GM23338 (cell line): Measurements from ENCODE around the gene ZBTB8B. TPM values are rescaled to one million over a fixed set of nuclear protein-coding genes. Genes with fewer than 3 reads are reported as not detected.
"Not testable (repeated sequence)": the region's sequence is repeated elsewhere in the genome, so short reads cannot be mapped to it uniquely, and the experiment has no call there.

Source experiments
- ATAC-seq: fragments of 200-7000 bp; cut with Tn5 transposase; 3 replicates; pipeline ENCODE4 v1.9.1; 2020
- DNase-seq: peaks from one replicate; pipeline ENCODE4 v3.0.0-alpha.2; 2015; ENCODE audit warnings: low spot score
- H2AFZ ChIP-seq: fragments of 200-600 bp; sonication (generic); 2 replicates; pipeline ENCODE4 v1.8.0; 2016; ENCODE audit warnings: antibody characterized with exemption, mild to moderate bottlenecking, moderate library complexity
- H3F3A ChIP-seq: fragments of 200-600 bp; sonication (generic); replicated peaks from 2 replicates; pipeline ENCODE4 v1.8.0; 2017; ENCODE audit warnings: antibody characterized with exemption, mixed run types, low read depth
- H3K27ac ChIP-seq: fragments of 200-600 bp; sonication (generic); 2 replicates; pipeline ENCODE4 v1.6.1; 2016; ENCODE audit warnings: low read depth
- H3K27me3 ChIP-seq: fragments of 200-600 bp; sonication (generic); 2 replicates; pipeline ENCODE4 v1.8.0; 2016; ENCODE audit warnings: mild to moderate bottlenecking, mixed run types, moderate library complexity; ENCODE audit not compliant: insufficient read depth
- H3K36me3 ChIP-seq: fragments of 200-600 bp; sonication (generic); 2 replicates; pipeline ENCODE4 v1.8.0; 2016; ENCODE audit warnings: mild to moderate bottlenecking; ENCODE audit not compliant: insufficient read depth
- H3K4me1 ChIP-seq: fragments of 200-600 bp; sonication (generic); 2 replicates; pipeline ENCODE4 v1.8.0; 2016; ENCODE audit warnings: mild to moderate bottlenecking, moderate library complexity; ENCODE audit not compliant: insufficient read depth
- H3K4me2 ChIP-seq: fragments of 200-600 bp; sonication (generic); 2 replicates; pipeline ENCODE4 v1.7.1; 2017; ENCODE audit warnings: mixed run types
- H3K4me3 ChIP-seq: fragments of 200-600 bp; sonication (generic); 2 replicates; pipeline ENCODE4 v1.6.1; 2016; ENCODE audit warnings: mixed run types
- H3K79me2 ChIP-seq: fragments of 200-600 bp; sonication (generic); replicated peaks from 2 replicates; pipeline ENCODE4 v1.8.0; 2017; ENCODE audit warnings: mild to moderate bottlenecking; ENCODE audit not compliant: insufficient read depth
- H3K9me2 ChIP-seq: fragments of 200-600 bp; sonication (generic); 2 replicates; pipeline ENCODE4 v1.8.0; 2017; ENCODE audit not compliant: insufficient read depth
- H4K20me1 ChIP-seq: fragments of 200-600 bp; sonication (generic); replicated peaks from 2 replicates; pipeline ENCODE4 v1.8.0; 2017; ENCODE audit warnings: mild to moderate bottlenecking; ENCODE audit not compliant: insufficient read depth
- H3K27ac Mint-ChIP-seq: 2 replicates; pipeline ENCODE4 v1.8.0; 2020; ENCODE audit warnings: inconsistent platforms, mild to moderate bottlenecking, moderate library complexity, mixed read lengths
- H3K27me3 Mint-ChIP-seq: 3 replicates; pipeline ENCODE4 v1.8.0; 2022; ENCODE audit warnings: low read depth, mild to moderate bottlenecking, moderate library complexity, mixed read lengths, inconsistent platforms; ENCODE audit not compliant: insufficient read depth, poor library complexity
- H3K36me3 Mint-ChIP-seq: 3 replicates; pipeline ENCODE4 v1.8.0; 2021; ENCODE audit warnings: low read depth, mild to moderate bottlenecking, inconsistent platforms, moderate library complexity, mixed read lengths
- H3K4me1 Mint-ChIP-seq: 3 replicates; pipeline ENCODE4 v1.8.0; 2020; ENCODE audit warnings: mild to moderate bottlenecking, inconsistent platforms, mixed read lengths
- H3K4me3 Mint-ChIP-seq: 3 replicates; pipeline ENCODE4 v1.8.0; 2021; ENCODE audit warnings: moderate library complexity, mild to moderate bottlenecking, inconsistent platforms, mixed read lengths
- H3K9me3 Mint-ChIP-seq: 3 replicates; pipeline ENCODE4 v1.8.0; 2020; ENCODE audit warnings: moderate library complexity, mild to moderate bottlenecking, inconsistent platforms, mixed read lengths
- CREB1 ChIP-seq: fragments of 250-450 bp; sonication (Bioruptor Pico); IDR thresholded peaks from 2 replicates; pipeline ENCODE4 v1.5.0; 2020; ENCODE audit warnings: low read depth, mild to moderate bottlenecking, moderate library complexity
- CTCF ChIP-seq, 2 experiments: fragments of 200-600 bp in 1 of 2; sonication (generic) in 1 of 2; conservative IDR thresholded peaks; 2 replicates each; pipeline versions ENCODE4 v1.5.1 to v1.6.1; 2016 to 2017; ENCODE audit warnings: antibody characterized with exemption in 2 of 2, low read depth in 2 of 2, mild to moderate bottlenecking in 2 of 2, moderate library complexity in 1 of 2
- ETS1 ChIP-seq: IDR thresholded peaks from 2 replicates; pipeline ENCODE4 v1.6.1; 2016; ENCODE audit warnings: antibody characterized with exemption
- JUNB ChIP-seq: IDR thresholded peaks from one replicate; pipeline ENCODE4 v1.6.1; 2016; ENCODE audit warnings: antibody characterized with exemption; ENCODE audit not compliant: unreplicated experiment
- NANOG ChIP-seq: IDR thresholded peaks from 2 replicates; pipeline ENCODE4 v1.6.1; 2016; ENCODE audit warnings: antibody characterized with exemption, borderline replicate concordance
- ZNF331 ChIP-seq: fragments of 250-450 bp; sonication (Bioruptor Pico); IDR thresholded peaks from 2 replicates; pipeline ENCODE4 v1.5.0; 2020; ENCODE audit warnings: low read depth, mild to moderate bottlenecking, moderate library complexity
- ZNF462 ChIP-seq: fragments of 250-450 bp; sonication (Bioruptor Pico); IDR thresholded peaks from 2 replicates; pipeline ENCODE4 v1.5.0; 2020; ENCODE audit warnings: mild to moderate bottlenecking, moderate library complexity
- polyA plus RNA-seq: library from polyadenylated mRNA; unstranded; fragments of >200 nt; fragmentation: Nextera tagmentation; extraction: Ambion mirVana; gene quantifications from 2 replicates; pipeline ENCODE4 v1.2.1, GENCODE V29; 2016
- total RNA-seq: library from RNA; depleted of rRNA; stranded (reverse); fragments of >200 nt; shearing (Covaris generic); gene quantifications from 2 replicates; pipeline ENCODE4 v1.2.3, GENCODE V29; 2014

Gene ZBTB8B
- total and polyA plus RNA-seq, 2 experiments from 2014 or later = 0.95 to 4.2 TPM

- ATAC-seq = no peak
- Histone ChIP-seq H3K9me2 (no peaks in the 10 kb centered on the region), H3K27me3 (no peaks in the 10 kb centered on the region), H3F3A (0 out of 2 replicates have a peak, but pooled peaks cover 3% of the 10 kb centered on the region), H3K4me1 (peaks cover 21% of the 10 kb centered on the region), H2AFZ (no peak overlapping the region), H3K36me3 (no peaks in the 10 kb centered on the region), H3K4me3 (no peak overlapping the region), H4K20me1 (no peaks in the 10 kb centered on the region), H3K4me2 (no peak overlapping the region), H3K79me2 (no peaks in the 10 kb centered on the region), H3K27ac (no peak overlapping the region)
- Mint-ChIP-seq H3K4me3 (no peak overlapping the region), H3K4me1 (peaks cover 14% of the 10 kb centered on the region), H3K27me3 (peaks cover 12% of the 10 kb centered on the region), H3K9me3 (peaks cover 5% of the 10 kb centered on the region; the same call in 2 of the 3 replicates), H3K36me3 (peaks cover 11% of the 10 kb centered on the region; the same call in 2 of the 3 replicates), H3K27ac (no peak overlapping the region)
- TF ChIP-seq CTCF (conservative IDR thresholded peaks at IDR 0.05; ENCODE audit: low read depth in 2 of 2) = no peak
- no peak for TF ChIP-seq CREB1
- TF ChIP-seq JUNB = no peak
- TF ChIP-seq ZNF331 (CRISPR knock-in tag) = no peak
- DNase-seq = no peak
Measured at GRCh38 chr1:32431736-32432400, 33.0 kb upstream of the ZBTB8B start.

- H3K9me3 Mint-ChIP-seq = peaks cover 28% of the 10 kb centered on the region
- ATAC-seq (peak; percentile 99), DNase-seq (peak; percentile 84)
- H3K27me3 Mint-ChIP-seq = peaks cover 13% of the 10 kb centered on the region
- no peaks in the 10 kb centered on the region for H4K20me1 ChIP-seq
- H3K4me1 Mint-ChIP-seq = peaks cover 21% of the 10 kb centered on the region
- H3K27ac ChIP-seq = peak overlapping the region; percentile 96
- H2AFZ ChIP-seq = no peak overlapping the region
- H3K79me2 ChIP-seq = no peaks in the 10 kb centered on the region
- peak overlapping the region; percentile 39 for H3K4me3 Mint-ChIP-seq
- H3K4me1 ChIP-seq = peaks cover 20% of the 10 kb centered on the region
- H3K9me2 ChIP-seq = no peaks in the 10 kb centered on the region
- H3K27ac Mint-ChIP-seq = no peak overlapping the region; the same call in 1 of the 2 replicates
- no peak overlapping the region for H3K4me2 ChIP-seq
- peak; percentile 78 for TF ChIP-seq ZNF462 (CRISPR knock-in tag)
- peak; percentile 95 for TF ChIP-seq NANOG
- TF ChIP-seq ETS1 = no peak
- H3F3A ChIP-seq = 0 out of 2 replicates have a peak, but pooled peaks cover 3% of the 10 kb centered on the region
- H3K36me3 ChIP-seq = no peaks in the 10 kb centered on the region; the same call in 1 of the 2 replicates
- H3K27me3 ChIP-seq = no peaks in the 10 kb centered on the region
- no peak overlapping the region for H3K4me3 ChIP-seq
- peaks cover 28% of the 10 kb centered on the region for H3K36me3 Mint-ChIP-seq
Measured at GRCh38 chr1:32438136-32438535, 26.7 kb upstream of the ZBTB8B start.

GRCh38 chr1:32438777-32439176 is 26.1 kb upstream of the ZBTB8B start:
- H3K79me2 ChIP-seq, H3K4me3 ChIP-seq, DNase-seq, H3F3A ChIP-seq, H3K27ac Mint-ChIP-seq, H4K20me1 ChIP-seq, H3K27me3 Mint-ChIP-seq, H3K36me3 ChIP-seq, H3K27me3 ChIP-seq, H3K4me3 Mint-ChIP-seq, H3K9me2 ChIP-seq, ATAC-seq, H2AFZ ChIP-seq: not testable (repeated sequence)
- 0 out of 2 replicates have a peak overlapping the region, but pooled peaks have one; percentile 12 for H3K4me2 ChIP-seq
- H3K36me3 Mint-ChIP-seq = peaks cover 24% of the 10 kb centered on the region
- peaks cover 27% of the 10 kb centered on the region for H3K4me1 Mint-ChIP-seq
- H3K4me1 ChIP-seq = peaks cover 26% of the 10 kb centered on the region
- peak overlapping the region; percentile 70 for H3K27ac ChIP-seq
- H3K9me3 Mint-ChIP-seq = peaks cover 23% of the 10 kb centered on the region
